K562 (cell line): ENCODE data around the gene NPAS2. TPM values are rescaled to one million over a fixed set of nuclear protein-coding genes. Genes with fewer than 3 reads are reported as not detected.

Experiments used
- ATAC-seq: fragments of 200-7000 bp; cut with Tn5 transposase; 3 replicates; pipeline ENCODE4 v1.9.1; 2020; ENCODE audit warnings: moderate library complexity
- BruUV-seq: library from RNA; stranded (reverse); fragments of 400-500 nt; replicated peaks from 2 replicates; lab custom pipeline; 2021; lab: Mats Ljungman, UMichigan
- CTCF ChIA-PET: fragments of 300-600 bp; formaldehyde crosslinking; extraction: SDS; loops from one replicate; lab custom pipeline; 2021; ENCODE audit warnings: low intra/inter-chr PET ratio; lab: Yijun Ruan, JAX
- POLR2A ChIA-PET: fragments of 300-600, 350-650 bp; sonication (Branson Sonifier 250); formaldehyde crosslinking; extraction: SDS; loops from one replicate; lab custom pipeline; 2021; ENCODE audit warnings: antibody characterized with exemption, inconsistent platforms; lab: Yijun Ruan, JAX
- DNase-seq, 4 experiments: peaks; one replicate each; pipeline versions ENCODE4 v3.0.0 to v3.0.0-alpha.2; 2011 to 2018; ENCODE audit warnings: low spot score in 3 of 4, mixed read lengths in 3 of 4; ENCODE audit errors: extremely low read depth in 1 of 4
- FAIRE-seq: peaks from 2 replicates; lab custom pipeline; 2011; peaks lifted over from hg19 to GRCh38; lab: Jason Lieb, UNC
- H2AFZ ChIP-seq: 2 replicates; pipeline ENCODE4 v1.6.0; 2011; ENCODE audit warnings: low read depth, low read length, control low read depth, inconsistent platforms
- H3K27ac ChIP-seq: fragments of 200-600 bp; 3 replicates; pipeline ENCODE4 v1.8.0; 2011; ENCODE audit warnings: low read depth, mild to moderate bottlenecking, control low read depth, inconsistent platforms, low read length, moderate library complexity, mixed read lengths; ENCODE audit errors: extremely low read depth
- H3K27me3 ChIP-seq, 2 experiments: fragments of 300-600 bp in 1 of 2; 2 replicates in 1 of 2; 3 replicates in 1 of 2; pipeline versions ENCODE4 v1.6.0 to v1.8.0; 2011; ENCODE audit warnings: inconsistent platforms in 2 of 2, low read length in 2 of 2, mild to moderate bottlenecking in 1 of 2, mixed read lengths in 1 of 2, moderate library complexity in 1 of 2; ENCODE audit not compliant: control insufficient read depth in 2 of 2, insufficient read depth in 2 of 2
- H3K36me3 ChIP-seq: fragments of 300-600 bp; 3 replicates; pipeline ENCODE4 v1.8.0; 2011; ENCODE audit warnings: mild to moderate bottlenecking, low read length, inconsistent platforms; ENCODE audit not compliant: control insufficient read depth, insufficient read depth
- H3K4me1 ChIP-seq, 2 experiments: fragments of 200-600 bp in 1 of 2; replicated peaks in 1 of 2; 2 replicates in 1 of 2; 3 replicates in 1 of 2; pipeline versions ENCODE4 v1.5.1 to v1.8.0; 2011; ENCODE audit warnings: inconsistent platforms in 2 of 2, low read length in 2 of 2, mild to moderate bottlenecking in 1 of 2, mixed read lengths in 1 of 2, moderate library complexity in 1 of 2; ENCODE audit not compliant: control insufficient read depth in 2 of 2, insufficient read depth in 2 of 2
- H3K4me2 ChIP-seq: 2 replicates; pipeline ENCODE4 v1.6.1; 2011; ENCODE audit warnings: low read length, control low read depth, inconsistent platforms, mixed read lengths; ENCODE audit not compliant: insufficient read depth
- H3K4me3 ChIP-seq: fragments of 200-600 bp; sonication (generic), shearing (Covaris generic); 2 replicates; pipeline ENCODE4 v1.5.1; 2016; ENCODE audit warnings: control low read depth, inconsistent platforms
- H3K79me2 ChIP-seq: fragments of 200-600 bp; 3 replicates; pipeline ENCODE4 v1.8.0; 2011; ENCODE audit warnings: low read length, inconsistent platforms; ENCODE audit not compliant: control insufficient read depth, insufficient read depth
- H3K9ac ChIP-seq, 2 experiments: 2 replicates each; pipeline versions ENCODE4 v1.6.0 to v1.6.1; 2011; ENCODE audit warnings: low read depth in 2 of 2, low read length in 2 of 2, control low read depth in 1 of 2, inconsistent platforms in 1 of 2, mild to moderate bottlenecking in 1 of 2, mixed read lengths in 1 of 2; ENCODE audit not compliant: insufficient read depth in 1 of 2
- H3K9me1 ChIP-seq: one replicate; pipeline ENCODE4 v1.6.0; 2011; ENCODE audit warnings: inconsistent platforms, mild to moderate bottlenecking, low read length, moderate library complexity; ENCODE audit not compliant: control insufficient read depth, insufficient read depth
- H3K9me3 ChIP-seq: replicated peaks from 2 replicates; pipeline ENCODE4 v1.5.1; 2011; ENCODE audit warnings: low read depth, low read length, inconsistent platforms; ENCODE audit not compliant: control insufficient read depth, insufficient read depth
- H4K20me1 ChIP-seq: replicated peaks from 2 replicates; pipeline ENCODE4 v1.6.1; 2011; ENCODE audit warnings: low read length, inconsistent platforms, mixed read lengths; ENCODE audit not compliant: control insufficient read depth, insufficient read depth
- ARHGAP35 ChIP-seq: fragments of 450-650 bp; IDR thresholded peaks from 2 replicates; pipeline ENCODE4 v1.6.1; 2018; ENCODE audit not compliant: partially characterized antibody
- NFYB ChIP-seq: IDR thresholded peaks from 2 replicates; pipeline ENCODE4 v1.6.1; 2011; ENCODE audit warnings: mild to moderate bottlenecking, moderate library complexity; ENCODE audit not compliant: insufficient read length; ENCODE audit errors: extremely low read depth
- POLR2G ChIP-seq: fragments of 200-400 bp; formaldehyde crosslinking; IDR thresholded peaks from 2 replicates; pipeline ENCODE4 v1.6.1; 2017; ENCODE audit warnings: low read depth, mild to moderate bottlenecking, antibody characterized with exemption, low read length, moderate library complexity
- SPI1 ChIP-seq: IDR thresholded peaks from 2 replicates; pipeline ENCODE4 v1.6.1; 2011; ENCODE audit warnings: low read depth, low read length, control low read depth, borderline replicate concordance
- ZNF239 ChIP-seq: fragments of 250-450 bp; sonication (Bioruptor Pico); IDR thresholded peaks from 2 replicates; pipeline ENCODE4 v1.4.0; 2020; ENCODE audit warnings: mild to moderate bottlenecking
- WGBS: fragments of 100-300 bp; shearing (Covaris generic); methylation state at CpG from one replicate; pipeline ENCODE4 v1.1.6; 2016; ENCODE audit warnings: low coverage, mixed read lengths; ENCODE audit not compliant: insufficient coverage; ENCODE audit errors: missing lambda C conversion rate; 5-methylcytosine and 5-hydroxymethylcytosine counted together
- in situ Hi-C: fragments of 300-500 bp; cut with MboI; formaldehyde crosslinking; loops from 4 replicates; pipeline ENCODE4 v1.15.0; 2018; ENCODE audit warnings: inconsistent platforms, mixed read lengths
- intact Hi-C: fragments of 100-400 bp; cut with micrococcal nuclease; formaldehyde crosslinking; loops from 2 replicates; pipeline ENCODE4 v1.14.2; 2022
- polyA plus RNA-seq, 8 experiments: library from polyadenylated mRNA; depleted of rRNA in 4 of 8; stranded (reverse) in 5 of 8; unstranded in 3 of 8; fragments of >200 nt; fragmentation: Nextera tagmentation in 2 of 8; fragmentation: Illumina TruSeq in 1 of 8; extraction: Ambion mirVana in 2 of 8; extraction: Trizol in 1 of 8; gene quantifications; 2 replicates each; pipeline versions ENCODE4 v1.2.1 to v1.2.3, GENCODE V29; 2011 to 2014; ENCODE audit warnings: inconsistent platforms in 1 of 8, missing spikeins in 1 of 8
- total RNA-seq, 7 experiments: library from RNA; depleted of rRNA in 6 of 7; stranded (reverse); fragments of >200 nt in 6 of 7; fragmentation: Illumina TruSeq in 2 of 7; extraction: Trizol in 2 of 7; gene quantifications; 2 replicates each; pipeline versions ENCODE4 v1.2.1 to v1.2.3, GENCODE V29; 2011 to 2021; ENCODE audit warnings: low replicate concordance in 1 of 7

Gene NPAS2
- total and polyA plus RNA-seq, 9 of the 15 experiments (the other 6 are each of a cell fraction or from before 2014, with no cell fraction given), result 0.06 to 0.29 (median 0.07) TPM; not detected in 5

- Histone ChIP-seq H3K27ac (no peak overlapping the region), H4K20me1 (no peaks in the 10 kb centered on the region), H3K9me1 (no peaks in the 10 kb centered on the region), H3K36me3 (no peaks in the 10 kb centered on the region), H3K9me3 (no peaks in the 10 kb centered on the region), H3K4me1 (no peaks in the 10 kb centered on the region; a peak in 2 of 5 replicates), H3K9ac (no peak overlapping the region), H3K79me2 (no peaks in the 10 kb centered on the region), H3K4me2 (no peak overlapping the region), H3K27me3 (peaks cover 3 to 12% of the 10 kb centered on the region in 2 experiments; a peak in 2 of 5 replicates), H3K4me3 (no peak overlapping the region), H2AFZ (no peak overlapping the region)
- in situ Hi-C loops (loop anchor here (5.0 kb wide), 1 partner anchor 180 kb away; no protein-coding TSS in a partner anchor), intact Hi-C loops (no loop called here)
- CTCF ChIA-PET, result interaction anchor here (0.7 kb wide), 1 partner anchor 31 kb away, joined by 3 read pairs; no protein-coding TSS in a partner anchor
- no TSS peak for BruUV-seq
- DNase-seq (no peak), FAIRE-seq (no peak), ATAC-seq (peak; percentile 27; the same call in 1 of the 3 replicates)
- TF ChIP-seq ZNF239 (CRISPR knock-in tag) (no peak), ARHGAP35 (no peak), POLR2G (peak; percentile 43; the same call in 1 of the 2 replicates)
- POLR2A ChIA-PET, result interaction anchor here (0.7 to 1.5 kb wide), 3 partner anchors 11 to 23 kb away, joined by 3 to 4 read pairs (median 3); no protein-coding TSS in a partner anchor
- WGBS, result 64% methylated on average over 13 of the region's 15 CpGs
These were observed 207.1 kb downstream of the NPAS2 start for GRCh38 chr2:101026923-101027469.

- ATAC-seq (no peak), FAIRE-seq (no peak), DNase-seq (no peak)
- peaks cover 9 to 19% of the 10 kb centered on the region in 2 experiments; a peak in 3 of 5 replicates for H3K27me3 ChIP-seq
- BruUV-seq, result no TSS peak
- no peaks in the 10 kb centered on the region for H4K20me1 ChIP-seq
- no peaks in the 10 kb centered on the region; a peak in 2 of 5 replicates for H3K4me1 ChIP-seq
- in situ Hi-C loops, result loop anchor here (5.0 kb wide), 1 partner anchor 179 kb away; no protein-coding TSS in a partner anchor
- H3K9me1 ChIP-seq, result no peaks in the 10 kb centered on the region
- TF ChIP-seq SPI1, result peak; percentile 54; the same call in 1 of the 2 replicates
- no peak for TF ChIP-seq NFYB
- no peak overlapping the region for H3K4me3 ChIP-seq
- ChIA-PET POLR2A (interaction anchor here (0.7 to 1.5 kb wide), 3 partner anchors 10 to 24 kb away, joined by 3 to 4 read pairs (median 3); no protein-coding TSS in a partner anchor), CTCF (no interaction called here)
- no peak overlapping the region for H2AFZ ChIP-seq
- H3K4me2 ChIP-seq, result no peak overlapping the region
- intact Hi-C loops, result no loop called here
- WGBS, result 40% methylated on average over 8 of the region's 8 CpGs
- H3K79me2 ChIP-seq, result no peaks in the 10 kb centered on the region
- no peak overlapping the region for H3K9ac ChIP-seq
- no peaks in the 10 kb centered on the region for H3K36me3 ChIP-seq
- H3K27ac ChIP-seq, result no peak overlapping the region
- H3K9me3 ChIP-seq, result no peaks in the 10 kb centered on the region
These were observed 207.9 kb downstream of the NPAS2 start for GRCh38 chr2:101027852-101028251.
